GM18858 (cell line): ENCODE results near the gene RAMACL.

Source experiments
- ATAC-seq: cut with Tn5 transposase; IDR thresholded peaks from one replicate; pipeline ENCODE4 v1.9.1; 2021; ENCODE audit not compliant: unreplicated experiment

Gene RAMACL

DNA sequence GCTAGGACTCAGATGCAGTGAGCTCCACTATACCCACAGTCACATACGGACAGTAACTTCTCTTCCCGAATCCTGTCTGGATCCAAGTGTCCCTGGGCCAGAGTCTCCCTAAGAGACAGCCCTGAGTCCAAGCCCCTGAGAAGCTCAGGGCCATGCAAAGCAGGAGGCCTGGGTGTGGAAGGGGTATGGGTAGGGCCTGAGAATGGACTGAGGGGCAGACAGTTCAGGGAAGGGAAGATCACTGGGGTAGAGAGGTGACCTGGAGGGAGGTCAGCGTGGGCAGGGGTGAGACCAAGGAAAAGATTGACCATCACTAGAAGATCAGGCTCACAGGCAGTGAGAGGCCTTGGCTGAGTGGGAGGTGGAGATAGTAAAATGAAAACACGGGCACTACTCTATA, 31.8 kb upstream of the RAMACL start:
- ATAC-seq, result no peak

DNA sequence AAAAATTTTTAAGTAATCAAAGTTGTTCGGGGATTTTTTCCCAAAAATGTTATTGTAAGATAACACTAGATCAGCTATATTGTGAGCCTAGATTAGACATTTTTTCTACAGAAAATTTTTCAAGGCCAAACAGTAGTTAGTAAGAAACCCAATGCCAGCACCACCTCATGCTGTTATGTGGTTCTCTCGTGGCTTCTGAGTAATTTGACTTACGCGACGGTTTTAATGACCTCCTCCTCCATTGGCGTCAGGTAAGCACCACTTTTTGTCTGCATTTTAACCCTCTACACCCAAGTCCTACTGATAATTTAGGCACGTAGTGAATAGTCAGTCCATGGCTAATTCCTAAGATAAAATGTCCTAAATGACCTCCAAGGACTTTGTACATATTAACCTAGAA, 30.9 kb upstream of the RAMACL start:
- ATAC-seq, result no peak

DNA sequence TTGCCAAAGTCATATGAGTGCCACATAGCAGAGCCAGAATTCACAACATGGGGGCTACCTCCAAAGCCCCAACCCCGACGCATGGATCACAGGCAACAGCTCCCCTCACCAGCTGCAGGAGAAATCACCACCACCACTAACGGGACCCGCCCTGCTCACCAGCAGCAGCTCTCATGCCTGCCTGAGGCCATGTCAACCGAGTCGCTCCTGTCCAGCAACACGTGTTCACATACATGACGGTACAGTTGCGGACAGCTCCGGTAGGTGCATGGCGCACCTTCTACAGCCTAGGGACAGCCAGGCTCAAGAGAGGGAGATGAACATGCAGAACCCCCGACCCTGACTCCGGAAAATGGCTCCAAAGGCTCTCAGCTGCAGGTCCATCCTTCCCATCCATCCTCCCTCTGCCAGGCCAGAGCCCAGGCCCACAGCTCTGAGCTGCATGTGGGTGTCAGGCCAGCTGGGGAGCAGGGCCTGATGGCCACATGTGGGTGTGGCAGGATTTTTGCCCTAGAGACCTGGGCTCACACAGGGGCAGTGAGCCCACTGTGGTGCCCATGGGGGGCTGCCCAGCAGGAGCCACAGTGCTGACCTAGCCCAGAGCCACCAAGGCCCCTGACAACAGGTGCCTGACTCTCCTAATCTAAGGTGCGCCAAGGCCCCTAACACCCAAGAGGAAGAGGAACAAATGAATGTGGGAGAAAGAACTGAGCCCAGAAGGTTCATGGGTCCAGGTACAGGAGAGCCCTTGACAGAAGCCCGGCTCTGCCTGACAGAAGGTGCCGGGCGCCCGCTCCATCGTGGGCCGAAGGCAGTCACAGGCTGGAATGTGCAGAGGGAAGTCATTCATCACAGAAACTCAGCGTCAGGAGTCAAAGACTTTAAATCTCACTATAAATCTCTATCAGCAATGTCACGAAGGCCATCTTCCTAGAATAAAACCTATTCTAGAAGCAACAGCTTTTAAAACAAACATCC, 30.1 kb upstream of the RAMACL start:
- ATAC-seq, result no peak

DNA sequence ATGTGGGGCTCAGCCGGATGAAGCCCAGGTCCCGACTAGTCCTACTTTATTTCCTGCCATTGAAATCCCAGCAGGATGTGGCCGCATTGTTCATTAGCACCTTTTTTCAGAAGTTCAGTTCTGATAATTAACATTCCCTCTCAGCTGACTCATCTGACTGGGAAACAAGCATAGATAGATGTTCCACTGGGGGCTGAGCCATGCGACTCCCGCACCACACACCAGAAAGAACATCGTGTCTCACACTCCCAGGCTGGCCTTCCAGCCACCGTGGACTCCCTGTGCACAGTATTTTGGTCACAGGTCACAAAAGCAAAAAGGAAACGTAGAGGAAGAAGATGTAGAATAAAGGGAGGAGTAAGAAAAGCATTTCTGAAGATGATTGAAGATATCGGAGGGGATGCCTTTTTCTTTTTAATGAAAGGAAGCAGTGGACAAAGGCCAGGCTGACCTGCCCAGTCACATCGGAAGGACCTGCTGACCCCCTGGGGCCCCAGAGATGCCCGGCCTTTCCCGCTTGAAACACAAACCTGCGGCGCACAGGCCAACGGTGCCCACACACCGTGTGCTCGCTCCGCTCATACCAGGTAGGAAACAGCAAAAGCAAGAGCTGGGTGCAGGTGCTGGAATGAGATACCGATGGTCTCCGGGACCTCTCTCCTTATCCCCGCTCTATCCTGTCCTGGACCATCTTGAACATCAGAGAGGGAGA, 28.7 kb upstream of the RAMACL start:
- no peak for ATAC-seq

DNA sequence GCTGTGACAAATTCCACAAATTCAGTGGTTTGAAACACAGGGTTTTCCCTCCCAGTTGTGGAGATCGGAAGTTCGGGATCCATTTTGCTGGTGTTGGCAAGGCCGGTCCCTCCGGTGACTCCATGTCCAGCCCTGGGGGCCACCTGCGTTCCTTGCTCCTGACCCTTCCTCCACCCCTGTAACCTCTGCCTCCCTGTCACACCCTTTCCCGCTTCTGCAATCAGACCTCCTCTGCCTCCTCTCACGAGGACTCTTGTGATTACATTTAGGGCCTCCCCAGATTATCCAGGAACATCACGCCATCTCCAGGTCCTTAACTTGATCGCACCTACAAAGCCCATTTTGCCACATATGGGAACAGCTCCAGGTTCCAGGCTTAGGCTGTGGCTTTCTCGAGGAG, 28.1 kb upstream of the RAMACL start:
- no peak for ATAC-seq

DNA sequence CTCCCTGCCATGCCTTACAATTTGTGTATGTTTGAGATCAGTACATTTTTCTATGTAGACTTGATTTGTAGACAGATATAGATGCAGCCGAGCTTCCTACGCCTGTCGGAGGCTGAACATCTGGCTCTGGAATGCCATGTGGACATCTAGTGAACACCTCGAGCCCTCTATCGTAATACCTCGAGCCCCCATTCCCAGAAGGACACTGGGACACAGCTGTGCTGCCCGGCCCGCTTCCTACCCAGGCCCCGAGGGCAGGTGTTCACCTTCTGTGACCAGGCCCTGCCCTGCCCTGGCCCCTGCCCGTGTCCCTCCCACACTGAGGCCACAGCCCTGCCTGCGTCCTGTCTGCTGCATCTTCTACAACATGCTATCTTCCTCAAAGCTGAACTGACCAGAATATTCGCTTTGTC, 27.7 kb upstream of the RAMACL start:
- ATAC-seq, result no peak

DNA sequence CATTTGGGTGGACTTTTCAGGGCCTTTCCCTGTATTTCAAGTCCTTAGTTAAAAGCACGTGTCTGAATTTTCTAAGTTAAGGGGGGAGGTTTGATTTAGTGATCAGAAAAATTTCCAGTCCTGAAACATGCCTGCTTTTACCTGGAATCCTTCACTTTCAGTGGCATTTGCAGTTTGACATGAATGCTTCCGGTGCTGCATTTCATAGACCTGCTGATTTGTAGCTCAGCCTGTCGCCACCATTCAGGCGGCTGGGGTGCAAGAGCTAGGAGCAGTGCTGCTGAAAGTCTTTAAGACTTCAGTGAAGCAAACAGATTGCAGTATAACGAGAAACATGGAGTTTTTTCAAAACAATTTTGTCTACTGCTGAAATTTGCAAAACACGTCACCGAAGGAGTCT, 26.5 kb upstream of the RAMACL start:
- ATAC-seq, result no peak

DNA sequence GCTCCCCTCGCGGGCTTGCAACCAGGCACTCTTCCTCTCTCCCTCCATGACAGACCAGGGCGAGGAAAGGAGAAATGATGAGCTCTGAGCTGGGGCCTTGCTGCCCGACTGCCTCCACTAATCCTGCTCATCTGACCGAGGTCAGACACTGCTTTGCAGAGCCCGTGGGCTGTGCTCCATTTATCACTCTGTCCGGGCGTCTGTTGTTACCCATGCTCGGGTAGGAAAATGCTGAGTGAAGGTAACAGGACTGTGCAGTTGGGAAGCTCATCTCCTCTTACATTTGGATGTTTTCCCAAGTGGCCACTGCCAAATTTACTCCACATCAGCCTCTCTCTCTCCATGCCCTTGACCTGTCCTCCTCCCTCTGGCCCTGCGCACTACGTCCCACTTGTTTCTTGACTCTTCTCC, 26.0 kb upstream of the RAMACL start:
- ATAC-seq, result no peak

DNA sequence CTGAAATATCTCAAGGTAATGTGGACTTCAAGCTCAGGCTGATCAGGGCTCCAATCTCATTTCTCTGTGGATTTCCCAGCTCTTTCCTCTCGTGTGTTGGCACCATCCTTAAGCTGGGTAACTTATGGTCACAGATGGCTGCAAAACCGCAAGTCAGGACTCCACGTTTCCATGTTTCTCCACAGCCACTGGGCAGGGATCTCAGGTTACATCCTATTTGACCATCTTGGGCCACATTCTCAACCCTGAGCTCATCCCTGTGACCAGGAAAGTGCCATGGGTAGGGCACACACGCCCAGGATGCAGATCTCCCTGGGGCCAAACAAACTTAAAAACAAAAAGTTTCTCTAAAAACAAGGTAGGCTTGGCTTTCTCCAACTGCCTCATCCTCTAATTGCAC, 25.2 kb upstream of the RAMACL start:
- ATAC-seq, result no peak

DNA sequence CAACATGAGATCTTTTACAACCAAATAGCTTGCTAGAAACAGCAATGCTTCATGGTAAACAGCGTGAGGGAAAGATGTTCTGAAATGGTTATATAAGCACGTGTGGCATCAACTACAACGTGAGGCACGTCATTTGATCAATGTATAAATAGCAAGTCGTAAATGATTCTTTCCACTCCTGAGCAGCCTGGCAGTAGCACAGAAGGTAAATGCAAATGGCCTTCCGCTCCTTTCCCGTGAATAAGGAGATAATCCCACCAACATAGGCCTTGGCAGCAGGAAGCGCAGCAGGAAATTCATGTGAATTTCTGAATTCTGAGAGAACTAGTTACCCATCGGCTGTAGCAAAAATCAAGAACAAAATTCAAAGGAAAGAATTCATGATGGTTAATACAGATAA, 23.6 kb upstream of the RAMACL start:
- ATAC-seq, result no peak

DNA sequence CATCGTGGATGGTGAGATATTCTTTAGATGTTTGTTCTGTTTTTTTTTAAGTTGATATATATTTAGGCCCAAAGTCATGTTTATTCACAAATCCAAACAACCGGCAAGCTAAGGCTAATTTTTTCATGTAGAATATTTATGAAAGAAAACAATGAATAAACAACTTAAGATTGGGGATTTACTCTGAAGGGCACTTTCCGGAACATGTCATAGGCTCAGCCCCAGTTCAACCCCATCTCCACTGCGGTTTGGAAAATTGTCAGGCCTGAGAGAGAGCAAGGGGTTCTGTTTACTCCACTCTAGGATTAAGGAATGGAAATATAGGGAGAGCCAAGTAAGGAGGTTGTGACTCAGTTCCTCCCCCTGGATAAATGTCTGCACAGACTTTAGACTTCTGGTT, 22.3 kb upstream of the RAMACL start:
- no peak for ATAC-seq

DNA sequence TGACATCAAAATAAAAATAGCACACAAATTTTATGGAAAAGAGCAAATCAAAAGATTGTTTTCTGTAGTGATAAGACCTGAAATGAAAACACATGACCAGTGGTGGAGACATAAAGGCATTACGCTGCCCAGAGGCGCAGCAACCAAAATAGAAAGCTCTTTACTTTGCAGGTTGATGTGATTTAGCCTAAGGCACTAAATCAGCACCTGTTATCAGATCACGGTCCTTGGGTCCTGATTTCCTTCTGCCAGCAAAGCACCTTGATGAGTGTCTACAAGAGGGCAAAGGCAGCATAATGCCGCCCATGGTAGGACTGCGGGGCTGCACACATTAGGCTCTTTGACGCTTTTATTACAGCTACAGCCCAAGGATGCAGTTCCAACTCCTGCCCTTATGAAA, 19.3 kb upstream of the RAMACL start:
- ATAC-seq, result no peak

DNA sequence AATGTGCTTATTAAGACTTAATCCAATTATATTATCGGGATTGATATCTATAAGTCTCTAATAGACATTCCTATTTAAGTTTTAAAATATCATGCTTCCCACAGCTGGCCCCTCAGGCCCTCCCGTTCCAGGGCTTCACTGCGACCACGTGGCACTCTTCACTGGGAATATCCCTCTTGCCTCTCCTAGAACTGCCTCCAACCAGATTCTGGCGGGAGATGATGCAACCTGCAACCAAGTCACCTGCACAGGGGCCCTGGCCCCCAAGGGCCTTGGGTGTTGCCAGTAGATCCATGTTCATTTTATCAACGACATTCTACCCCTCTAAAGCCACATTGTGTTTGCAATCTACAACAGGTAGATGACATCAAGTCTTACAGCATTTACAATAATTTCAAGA, 18.4 kb upstream of the RAMACL start:
- no peak for ATAC-seq

DNA sequence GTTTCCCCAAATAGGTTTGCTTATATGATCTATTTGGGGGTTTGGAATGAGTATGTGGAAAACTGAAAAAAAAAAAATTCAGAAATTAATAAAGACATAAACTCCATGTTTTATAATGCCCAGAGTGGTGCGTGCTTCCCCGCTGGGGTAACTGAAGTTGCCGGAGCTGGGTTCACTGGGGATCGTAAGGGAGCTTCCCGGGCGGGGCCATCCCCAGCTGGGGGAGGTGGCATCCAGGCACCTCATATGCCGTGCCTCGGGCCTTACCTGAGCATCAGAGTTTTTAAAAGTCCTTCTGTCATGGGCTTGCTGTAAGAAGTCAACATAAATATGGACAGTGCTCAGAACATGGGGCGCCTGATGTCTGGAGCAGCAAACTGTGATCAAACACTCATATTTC, 17.9 kb upstream of the RAMACL start:
- no peak for ATAC-seq

DNA sequence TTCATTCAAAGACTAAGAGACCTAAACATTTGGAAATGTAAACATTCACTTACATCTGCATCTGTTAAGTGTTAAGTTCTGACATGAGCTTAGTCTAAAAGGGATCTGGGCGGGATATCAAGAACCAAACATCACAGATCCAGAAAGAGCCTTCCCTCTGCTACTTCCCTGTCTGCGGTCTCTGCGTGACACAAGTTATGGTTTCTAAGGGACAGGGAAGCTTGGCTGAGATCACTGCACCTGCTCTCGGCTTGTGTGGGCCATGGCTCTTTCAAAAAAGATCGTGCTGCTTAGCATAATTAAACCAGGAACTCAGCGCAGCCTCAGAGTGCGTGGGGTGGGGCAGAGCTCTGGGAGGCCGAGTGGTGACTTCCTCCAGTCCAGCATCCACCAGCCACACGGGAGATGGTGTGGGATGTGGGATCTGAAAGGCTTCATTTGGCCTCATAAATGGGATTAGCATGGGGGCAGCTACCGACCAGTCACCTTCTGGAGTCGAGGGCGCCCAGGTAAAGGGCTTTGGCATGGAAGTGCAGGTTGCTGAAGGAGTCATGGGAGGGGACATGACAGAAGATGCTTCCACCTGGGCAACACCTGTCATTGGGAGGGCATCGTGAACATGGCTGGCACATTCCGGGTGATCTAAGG, 16.7 kb upstream of the RAMACL start:
- ATAC-seq, result no peak

DNA sequence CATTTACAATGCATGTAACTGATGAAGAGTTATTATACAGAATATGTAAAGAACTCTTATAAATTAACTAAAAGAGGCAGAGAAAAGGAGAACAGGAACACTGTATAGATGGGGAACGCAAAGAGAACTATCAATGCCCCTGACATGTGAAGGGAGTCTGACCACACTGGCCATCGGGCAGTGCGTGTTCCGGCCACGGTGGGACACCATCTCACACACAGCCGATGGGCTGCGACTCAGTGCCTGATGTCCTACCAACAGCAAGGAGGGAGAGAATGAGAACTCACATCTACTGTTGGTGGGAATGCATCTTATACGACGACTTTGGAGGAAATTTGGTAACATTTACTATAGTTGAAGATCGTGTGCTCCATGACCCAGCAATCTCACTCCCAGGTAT, 15.5 kb upstream of the RAMACL start:
- ATAC-seq, result no peak

DNA sequence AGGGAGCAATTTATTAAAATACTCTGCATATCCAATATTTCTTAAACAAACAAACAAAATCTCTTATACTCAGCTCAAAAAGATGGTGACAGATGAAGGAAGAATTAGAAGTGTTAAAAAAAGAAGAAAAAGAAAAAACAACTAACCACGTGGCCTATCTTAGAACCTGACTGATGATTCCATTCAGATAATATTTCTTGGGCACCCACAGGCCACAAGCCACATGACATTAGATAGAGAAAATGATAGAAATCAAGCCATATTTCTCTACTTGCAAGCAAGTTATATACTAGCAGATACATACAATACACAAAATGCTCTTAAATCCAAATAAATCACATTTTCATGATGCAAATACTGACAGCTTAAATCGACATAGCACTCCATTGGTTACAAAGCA, 14.5 kb upstream of the RAMACL start:
- ATAC-seq, result no peak

DNA sequence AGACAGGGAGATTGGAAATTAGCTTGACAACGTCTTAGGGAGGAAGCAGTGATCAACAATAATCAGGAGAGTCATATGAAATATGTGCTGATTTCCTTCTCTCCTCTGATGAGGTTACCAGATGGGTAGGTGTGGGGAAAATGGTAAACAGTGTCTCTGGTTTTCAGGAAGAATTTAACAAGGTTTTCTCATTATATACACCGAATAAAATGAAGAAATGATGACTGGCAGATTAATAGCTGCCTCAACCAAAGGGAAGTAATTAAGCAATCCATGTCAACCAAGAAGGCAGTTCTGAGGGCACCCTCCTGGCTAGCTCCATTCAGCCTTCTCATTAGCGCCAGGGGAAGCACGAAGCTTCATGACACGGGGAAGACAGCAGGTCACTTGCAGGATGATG, 12.7 kb upstream of the RAMACL start:
- no peak for ATAC-seq

DNA sequence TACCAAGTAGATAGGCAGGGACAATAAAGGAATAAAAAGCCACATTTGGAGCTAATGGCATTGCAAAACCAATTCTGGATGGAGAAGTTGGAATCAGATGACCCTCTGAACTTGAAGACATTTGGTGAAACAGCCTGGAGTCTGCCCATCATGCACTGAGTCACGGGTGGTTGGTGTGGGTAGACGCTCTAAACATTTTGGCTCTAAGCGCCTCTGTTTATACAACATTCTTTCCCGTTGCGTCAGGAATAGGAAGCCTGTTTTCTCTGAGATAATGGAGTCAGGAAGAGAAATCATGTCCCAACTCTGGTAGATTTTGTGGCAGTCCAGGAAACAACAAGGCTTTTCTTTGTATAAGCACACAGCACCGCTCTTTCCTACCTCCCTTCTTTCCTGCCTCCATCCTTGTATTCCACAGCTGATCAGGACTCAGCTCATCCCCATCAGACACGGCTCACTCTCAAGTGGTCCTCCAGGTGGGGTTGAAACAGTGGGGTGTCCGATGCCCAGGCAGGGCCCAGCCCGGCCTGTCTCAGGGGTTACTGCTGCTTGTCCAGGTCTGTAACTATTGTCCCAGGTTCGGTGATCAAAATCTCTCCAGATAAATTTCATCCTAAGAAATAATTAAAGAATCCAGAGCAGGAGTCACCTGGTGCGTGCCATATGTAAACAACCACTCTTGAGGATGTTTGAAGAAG, 12.1 kb upstream of the RAMACL start:
- no peak for ATAC-seq

DNA sequence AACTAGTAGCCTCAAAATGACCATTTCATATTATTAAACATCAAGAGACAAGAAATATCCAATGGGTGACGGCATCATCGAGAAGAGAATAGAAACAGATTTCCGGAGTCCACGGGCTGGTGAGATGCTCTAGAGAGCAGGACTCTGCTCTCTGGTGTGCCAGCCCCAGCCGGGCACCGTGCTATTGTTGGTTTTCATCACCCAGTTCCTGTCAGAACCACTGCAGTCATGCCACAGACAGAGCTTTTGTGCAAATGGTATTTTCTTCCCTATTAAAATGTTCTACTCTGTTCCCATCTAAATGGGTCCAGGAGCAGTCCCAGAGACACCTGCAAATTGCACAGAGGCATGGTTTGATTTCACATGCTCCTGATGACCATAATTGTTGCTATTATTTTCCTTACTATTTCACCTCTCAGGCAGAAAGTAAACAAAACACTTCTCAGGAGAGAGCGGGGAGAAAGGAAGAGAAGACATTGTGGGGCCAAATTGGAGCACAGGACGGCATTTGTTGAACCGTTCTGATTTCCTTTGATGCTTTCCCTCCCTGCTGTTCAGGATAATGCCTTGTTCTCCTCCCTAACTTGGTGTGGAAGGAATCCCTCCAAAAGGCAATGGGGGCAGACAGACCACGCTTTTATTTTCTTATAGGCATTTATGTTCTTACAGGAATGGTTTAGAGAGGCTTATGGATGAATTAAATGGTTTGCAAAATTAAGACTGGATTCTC, 11.4 kb upstream of the RAMACL start:
- ATAC-seq, result no peak
